Measurements from ENCODE around the gene HEPN1.

The HEPN1 gene

GRCh38 chr11:124919898-124920297 lies 848 bp downstream of the HEPN1 start:
- no peak overlapping the region for H3K27ac ChIP-seq (ENCODE audit: extremely low read depth, low read depth, low read length)
- no peak overlapping the region for H3K4me3 ChIP-seq (ENCODE audit: low read depth, low read length)
- H3K4me1 ChIP-seq (ENCODE audit: control insufficient read depth, insufficient read depth, low read length) = no peaks in the 10 kb centered on the region
- ChIA-PET CTCF (interaction anchor here (0.6 to 1.7 kb wide), 4 partner anchors 11 to 53 kb away, joined by 3 to 5 read pairs (median 4); no protein-coding TSS in a partner anchor), POLR2A (interaction anchor here (0.6 to 2.2 kb wide), 5 partner anchors 19 to 503 kb away, joined by 3 to 11 read pairs (median 4); partner anchors contain the start of gene CCDC15)
- no peak for TF ChIP-seq SP3 (tag by site-specific recombination; IDR thresholded peaks at IDR 0.05)
- no peak for TF ChIP-seq ZNF140 (tag by site-specific recombination; IDR thresholded peaks at IDR 0.05)
- TF ChIP-seq SP7 (tag by site-specific recombination; IDR thresholded peaks at IDR 0.05) = no peak
- TF ChIP-seq ZNF292 (tag by site-specific recombination; IDR thresholded peaks at IDR 0.05; ENCODE audit: borderline replicate concordance, low read depth) = no peak
- TF ChIP-seq ZNF114 (tag by site-specific recombination; IDR thresholded peaks at IDR 0.05) = no peak
- no peak for TF ChIP-seq ZFHX2 (tag by site-specific recombination; conservative IDR thresholded peaks at IDR 0.05)
- TF ChIP-seq ZNF548 (tag by site-specific recombination; IDR thresholded peaks at IDR 0.05) = no peak
- no peak for TF ChIP-seq ZNF324 (tag by site-specific recombination; IDR thresholded peaks at IDR 0.05)
- TF ChIP-seq HOXC10 (CRISPR knock-in tag; IDR thresholded peaks at IDR 0.05) = no peak
- TF ChIP-seq EGR2 (tag by site-specific recombination; IDR thresholded peaks at IDR 0.05; ENCODE audit: low read depth) = no peak
- TF ChIP-seq ZNF366 (tag by site-specific recombination; conservative IDR thresholded peaks at IDR 0.05) = no peak
- no peaks in the 10 kb centered on the region for H3K9me3 ChIP-seq (ENCODE audit: control insufficient read depth, insufficient read depth, low read depth, low read length)
- no peaks in the 10 kb centered on the region for H3K36me3 ChIP-seq (ENCODE audit: control insufficient read depth in 2 of 2, insufficient read depth in 1 of 2, low read length in 2 of 2)

- Histone ChIP-seq H3K4me3 (ENCODE audit: low read depth, low read length) (no peak overlapping the region), H3K36me3 (ENCODE audit: control insufficient read depth in 2 of 2, insufficient read depth in 1 of 2, low read length in 2 of 2) (no peaks in the 10 kb centered on the region), H3K9me3 (ENCODE audit: control insufficient read depth, insufficient read depth, low read depth, low read length) (no peaks in the 10 kb centered on the region), H3K4me1 (ENCODE audit: control insufficient read depth, insufficient read depth, low read length) (no peaks in the 10 kb centered on the region), H3K27ac (ENCODE audit: extremely low read depth, low read depth, low read length) (no peak overlapping the region)
- POLR2A ChIA-PET = interaction anchor here (0.6 to 2.2 kb wide), 6 partner anchors 20 to 503 kb away, joined by 3 to 11 read pairs (median 4); partner anchors contain the start of gene CCDC15
- TF ChIP-seq ZBTB48 (tag by site-specific recombination; IDR thresholded peaks at IDR 0.05) (no peak), ZBTB11 (tag by site-specific recombination; conservative IDR thresholded peaks at IDR 0.05; ENCODE audit: low read depth) (no peak), ZBTB21 (tag by site-specific recombination; IDR thresholded peaks at IDR 0.05) (no peak), ZNF174 (tag by site-specific recombination; IDR thresholded peaks at IDR 0.05) (no peak), ZNF26 (tag by site-specific recombination; IDR thresholded peaks at IDR 0.05) (no peak), ZNF580 (tag by site-specific recombination; IDR thresholded peaks at IDR 0.05) (no peak), ZBTB10 (tag by site-specific recombination; IDR thresholded peaks at IDR 0.05) (no peak), ZNF2 (tag by site-specific recombination; IDR thresholded peaks at IDR 0.05) (no peak), ZNF433 (tag by site-specific recombination; IDR thresholded peaks at IDR 0.05; ENCODE audit: low read depth) (no peak), ZSCAN18 (tag by site-specific recombination; IDR thresholded peaks at IDR 0.05) (no peak)
- CTCF ChIA-PET = interaction anchor here (0.6 to 1.2 kb wide), 4 partner anchors 10 to 649 kb away, joined by 3 to 4 read pairs (median 4); partner anchors contain the start of gene EI24
Measured at GRCh38 chr11:124920356-124920755, 1.3 kb downstream of the HEPN1 start.
